HEK293 (cell line): ENCODE data around the gene ADPGK.

Experiments
- CTCF ChIA-PET: fragments of 350-600 bp; formaldehyde crosslinking; extraction: SDS; loops from one replicate; lab custom pipeline; 2021; ENCODE audit warnings: antibody characterized with exemption; lab: Yijun Ruan, JAX
- POLR2A ChIA-PET: fragments of 300-600 bp; formaldehyde crosslinking; extraction: SDS; loops from one replicate; lab custom pipeline; 2020; ENCODE audit warnings: antibody characterized with exemption, inconsistent platforms; lab: Yijun Ruan, JAX
- H3K27ac ChIP-seq: fragments of 200-500 bp; sonication (Bioruptor generic); 2 replicates; pipeline ENCODE4 v1.5.1; 2014; ENCODE audit warnings: low read depth, low read length, control low read depth, inconsistent platforms; ENCODE audit errors: extremely low read depth
- H3K36me3 ChIP-seq, 2 experiments: fragments of 200-500 bp in 1 of 2; sonication (Bioruptor generic) in 1 of 2; 1 replicate in 1 of 2; 2 replicates in 1 of 2; pipeline ENCODE4 v1.5.1; 2014 to 2017; ENCODE audit warnings: inconsistent platforms in 2 of 2, low read length in 2 of 2; ENCODE audit not compliant: control insufficient read depth in 2 of 2, insufficient read depth in 1 of 2
- H3K4me1 ChIP-seq: fragments of 200-500 bp; sonication (Bioruptor generic); 2 replicates; pipeline ENCODE4 v1.5.1; 2014; ENCODE audit warnings: mild to moderate bottlenecking, low read length, inconsistent platforms; ENCODE audit not compliant: control insufficient read depth, insufficient read depth
- H3K4me3 ChIP-seq: 2 replicates; pipeline ENCODE4 v1.5.1; 2011; ENCODE audit warnings: low read depth, mild to moderate bottlenecking, control low read depth, low read length, moderate library complexity
- H3K9me3 ChIP-seq: fragments of 200-500 bp; sonication (Bioruptor generic); 2 replicates; pipeline ENCODE4 v1.5.1; 2014; ENCODE audit warnings: low read depth, low read length, inconsistent platforms; ENCODE audit not compliant: control insufficient read depth, insufficient read depth
- PBX3 ChIP-seq: sonication (generic); formaldehyde crosslinking; IDR thresholded peaks from 2 replicates; pipeline ENCODE4 v1.8.1; 2022; ENCODE audit warnings: mild to moderate bottlenecking, moderate library complexity, missing genetic modification reagents
- PRDM1 ChIP-seq: fragments of 450-650 bp; formaldehyde crosslinking; IDR thresholded peaks from 2 replicates; pipeline ENCODE4; 2016; ENCODE audit warnings: missing biosample characterization, missing genetic modification characterization
- PRDM4 ChIP-seq: fragments of 450-650 bp; formaldehyde crosslinking; IDR thresholded peaks from 2 replicates; pipeline ENCODE4 v1.5.1; 2017; ENCODE audit warnings: missing biosample characterization, missing genetic modification characterization
- SETDB1 ChIP-seq: IDR thresholded peaks from one replicate; pipeline ENCODE4 v1.6.1; 2017; ENCODE audit warnings: mild to moderate bottlenecking, low read length, moderate library complexity, mixed read lengths; ENCODE audit not compliant: insufficient read length
- ZBTB20 ChIP-seq: fragments of 450-650 bp; formaldehyde crosslinking; IDR thresholded peaks from 2 replicates; pipeline ENCODE4 v1.5.1; 2016; ENCODE audit warnings: missing biosample characterization, missing genetic modification characterization
- ZNF121 ChIP-seq: fragments of 450-650 bp; formaldehyde crosslinking; IDR thresholded peaks from 2 replicates; pipeline ENCODE4 v1.5.1; 2016; ENCODE audit warnings: missing biosample characterization, missing genetic modification characterization
- ZNF133 ChIP-seq: fragments of 450-650 bp; formaldehyde crosslinking; IDR thresholded peaks from 2 replicates; pipeline ENCODE4 v1.5.1; 2016; ENCODE audit warnings: missing biosample characterization, missing genetic modification characterization
- ZNF280D ChIP-seq: fragments of 450-650 bp; formaldehyde crosslinking; IDR thresholded peaks from 2 replicates; pipeline ENCODE4 v1.5.1; 2016; ENCODE audit warnings: missing biosample characterization, missing genetic modification characterization
- ZNF404 ChIP-seq: fragments of 450-650 bp; formaldehyde crosslinking; IDR thresholded peaks from 2 replicates; pipeline ENCODE4 v1.5.1; 2017; ENCODE audit warnings: missing biosample characterization, missing genetic modification characterization
- ZNF555 ChIP-seq: fragments of 450-650 bp; formaldehyde crosslinking; conservative IDR thresholded peaks from 2 replicates; pipeline ENCODE4 v1.5.1; 2017; ENCODE audit warnings: missing biosample characterization, mild to moderate bottlenecking, missing genetic modification characterization, inconsistent platforms
- ZNF624 ChIP-seq: fragments of 450-650 bp; formaldehyde crosslinking; IDR thresholded peaks from 2 replicates; pipeline ENCODE4 v1.5.1; 2017; ENCODE audit warnings: missing biosample characterization, missing genetic modification characterization
- ZNF639 ChIP-seq: fragments of 450-650 bp; formaldehyde crosslinking; IDR thresholded peaks from 2 replicates; pipeline ENCODE4 v1.5.1; 2016; ENCODE audit warnings: missing biosample characterization, missing genetic modification characterization
- ZNF677 ChIP-seq: fragments of 450-650 bp; IDR thresholded peaks from 2 replicates; pipeline ENCODE4 v1.5.0; 2018; ENCODE audit warnings: missing biosample characterization, mild to moderate bottlenecking, missing genetic modification characterization, moderate library complexity
- ZNF776 ChIP-seq: fragments of 450-650 bp; formaldehyde crosslinking; IDR thresholded peaks from 2 replicates; pipeline ENCODE4 v1.5.0; 2017; ENCODE audit warnings: missing biosample characterization, missing genetic modification characterization, borderline replicate concordance
- ZNF777 ChIP-seq: fragments of 450-650 bp; formaldehyde crosslinking; IDR thresholded peaks from 2 replicates; pipeline ENCODE4 v1.5.1; 2017; ENCODE audit warnings: missing biosample characterization, missing genetic modification characterization, borderline replicate concordance
- ZNF837 ChIP-seq: fragments of 450-650 bp; formaldehyde crosslinking; IDR thresholded peaks from 2 replicates; pipeline ENCODE4 v1.5.1; 2016; ENCODE audit warnings: missing biosample characterization, missing genetic modification characterization
- ZSCAN5A ChIP-seq: fragments of 450-650 bp; formaldehyde crosslinking; IDR thresholded peaks from 2 replicates; pipeline ENCODE4 v1.5.1; 2016; ENCODE audit warnings: missing biosample characterization, missing genetic modification characterization

ADPGK gene

GRCh38 chr15:72770673-72771328 lies 12.8 kb downstream of the ADPGK start (continued):
- TF ChIP-seq ZNF280D (no peak), ZBTB20 (tag by site-specific recombination) (no peak)
- TF ChIP-seq, all 188 proteins: peak for 0

- Histone ChIP-seq H3K4me3 (no peak overlapping the region), H3K4me1 (no peaks in the 10 kb centered on the region), H3K36me3 (peaks cover 57 to 77% of the 10 kb centered on the region in 2 experiments), H3K9me3 (no peaks in the 10 kb centered on the region; the same call in 1 of the 2 replicates), H3K27ac (no peak overlapping the region)
- TF ChIP-seq ZSCAN5A (tag by site-specific recombination) (no peak), ZNF624 (no peak), SETDB1 (peak; percentile 39), ZNF777 (tag by site-specific recombination) (no peak)
- POLR2A ChIA-PET = no interaction called here
- CTCF ChIA-PET = interaction anchor here (0.6 to 2.8 kb wide), 3 partner anchors 15 to 1149 kb away, joined by 3 to 11 read pairs (median 3); no protein-coding TSS in a partner anchor
Observed at GRCh38 chr15:72766780-72767179, 16.8 kb downstream of the ADPGK start.

GRCh38 chr15:72766025-72766424 lies 17.5 kb downstream of the ADPGK start:
- H3K27ac ChIP-seq = no peak overlapping the region
- TF ChIP-seq ZNF404 (tag by site-specific recombination) (no peak), ZNF121 (tag by site-specific recombination) (peak; percentile 72)
- H3K9me3 ChIP-seq = no peaks in the 10 kb centered on the region; the same call in 1 of the 2 replicates
- H3K4me3 ChIP-seq = no peak overlapping the region
- no peaks in the 10 kb centered on the region for H3K4me1 ChIP-seq
- H3K36me3 ChIP-seq = peaks cover 57 to 72% of the 10 kb centered on the region in 2 experiments
- ChIA-PET CTCF (interaction anchor here (1.0 to 2.8 kb wide), 3 partner anchors 16 to 44 kb away, joined by 3 to 11 read pairs (median 4); no protein-coding TSS in a partner anchor), POLR2A (no interaction called here)

- POLR2A ChIA-PET = interaction anchor here (0.7 kb wide), 2 partner anchors 24 to 1154 kb away, joined by 3 to 4 read pairs; no protein-coding TSS in a partner anchor
- Histone ChIP-seq H3K27ac (no peak overlapping the region), H3K36me3 (peaks cover 53 to 74% of the 10 kb centered on the region in 2 experiments), H3K4me1 (no peaks in the 10 kb centered on the region), H3K9me3 (no peaks in the 10 kb centered on the region; the same call in 1 of the 2 replicates), H3K4me3 (no peak overlapping the region)
- TF ChIP-seq ZNF639 (tag by site-specific recombination) = no peak
- TF ChIP-seq PRDM4 = no peak
- no peak for TF ChIP-seq ZNF776 (tag by site-specific recombination)
- no peak for TF ChIP-seq ZNF555 (tag by site-specific recombination)
- TF ChIP-seq ZNF837 (tag by site-specific recombination) = no peak
- no peak for TF ChIP-seq PRDM1 (tag by site-specific recombination)
- TF ChIP-seq ZNF677 (tag by site-specific recombination) = no peak
- no peak for TF ChIP-seq PBX3 (CRISPR knock-in tag)
- TF ChIP-seq ZNF133 (tag by site-specific recombination) = no peak
- CTCF ChIA-PET = interaction anchor here (0.6 to 0.7 kb wide), 3 partner anchors 30 to 317 kb away, joined by 3 to 4 read pairs (median 4); no protein-coding TSS in a partner anchor
Observed at GRCh38 chr15:72764656-72765055, 18.9 kb downstream of the ADPGK start.
